GM19025 (cell line): ENCODE results near the gene GLT1D1.

ENCODE experiments used
- ATAC-seq: cut with Tn5 transposase; IDR thresholded peaks from one replicate; pipeline ENCODE4 v1.9.1; 2021; ENCODE audit warnings: mild to moderate bottlenecking, low read depth, moderate library complexity; ENCODE audit not compliant: unreplicated experiment

The GLT1D1 gene

DNA sequence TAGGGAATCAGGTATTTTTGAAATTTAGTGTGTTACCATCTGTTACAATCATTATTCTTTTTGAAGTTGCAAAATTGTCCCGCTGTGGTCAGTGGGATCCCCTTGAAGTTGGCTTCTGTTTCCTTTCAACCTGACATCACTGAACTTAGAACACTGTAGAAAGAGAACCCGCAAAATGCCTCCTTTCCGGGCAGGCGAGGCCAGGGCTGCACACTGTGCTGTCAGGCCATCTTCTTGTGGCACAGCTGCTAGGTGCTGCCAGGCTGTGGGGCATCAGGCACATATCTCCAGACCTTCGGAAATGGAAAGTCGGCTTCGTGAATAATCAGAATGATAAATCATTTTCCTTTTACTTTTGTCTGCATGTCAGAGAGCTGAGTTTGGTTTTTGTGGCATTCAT lies 103.5 kb downstream of the GLT1D1 start:
- no peak for ATAC-seq

DNA sequence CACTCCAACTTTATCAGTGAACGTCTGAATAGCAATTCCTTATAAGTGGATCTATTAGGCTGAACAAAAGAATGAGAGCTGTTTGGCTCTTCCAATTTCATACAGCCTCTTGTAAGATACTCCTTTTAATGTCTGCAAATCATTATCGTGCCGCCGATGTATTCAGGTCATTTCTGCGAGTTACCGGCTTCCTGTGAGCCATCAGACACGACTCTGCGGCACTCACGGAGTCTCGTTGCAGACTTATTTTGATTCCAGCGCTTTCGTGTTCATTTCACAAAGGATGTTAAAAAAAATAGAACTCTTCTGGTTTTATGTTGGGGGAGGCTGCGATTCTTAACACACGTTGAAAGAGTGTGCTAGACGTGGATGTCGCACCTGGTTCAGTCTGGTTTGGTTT lies 106.6 kb downstream of the GLT1D1 start:
- ATAC-seq: no peak

DNA sequence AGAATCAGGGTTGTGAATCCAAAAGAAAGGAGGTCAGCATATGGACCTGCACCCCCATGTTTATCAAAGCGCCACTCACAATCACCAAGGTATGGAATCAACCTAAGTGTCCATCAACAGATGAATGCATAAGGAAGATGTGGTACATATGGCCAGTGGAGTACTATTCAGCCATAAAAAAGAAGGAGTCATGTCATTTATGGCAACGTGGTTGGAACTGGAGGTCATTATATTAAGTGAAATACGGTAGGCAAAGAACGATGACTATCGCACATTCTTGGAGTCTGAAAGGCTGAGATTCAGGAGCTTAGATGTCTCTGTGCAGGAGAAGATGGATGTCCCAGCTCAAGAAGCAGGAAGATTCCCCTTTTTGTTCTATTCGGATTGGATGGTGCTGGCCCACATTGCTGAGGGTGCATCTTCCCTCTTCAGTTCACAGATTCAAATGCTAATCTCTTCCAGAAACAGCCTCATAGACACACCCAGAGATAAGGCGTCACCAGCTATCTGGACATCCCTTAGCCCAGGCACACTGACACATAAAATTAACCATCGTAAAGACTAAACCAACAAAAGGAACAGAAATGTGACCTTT lies 108.1 kb downstream of the GLT1D1 start:
- ATAC-seq: no peak

DNA sequence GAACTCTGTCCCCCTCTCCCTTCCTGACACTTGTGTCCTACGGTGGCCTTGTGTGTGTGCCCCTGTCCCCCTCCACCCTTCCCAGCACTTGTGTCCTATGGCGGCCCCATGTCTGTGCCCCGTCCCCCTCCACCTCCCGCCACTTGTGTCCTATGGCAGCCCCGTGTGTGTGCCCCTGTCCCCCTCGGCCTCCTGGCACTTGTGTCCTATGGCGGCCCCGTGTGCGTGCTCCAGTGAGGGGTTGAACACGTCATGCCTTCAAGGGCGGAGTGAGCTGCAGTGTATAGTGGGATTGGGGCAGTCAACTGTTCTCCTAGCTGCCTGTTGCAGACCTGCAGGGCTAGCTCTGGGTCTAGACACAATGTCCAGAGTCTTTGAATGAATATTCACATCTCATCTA lies 108.7 kb downstream of the GLT1D1 start:
- ATAC-seq: no peak

DNA sequence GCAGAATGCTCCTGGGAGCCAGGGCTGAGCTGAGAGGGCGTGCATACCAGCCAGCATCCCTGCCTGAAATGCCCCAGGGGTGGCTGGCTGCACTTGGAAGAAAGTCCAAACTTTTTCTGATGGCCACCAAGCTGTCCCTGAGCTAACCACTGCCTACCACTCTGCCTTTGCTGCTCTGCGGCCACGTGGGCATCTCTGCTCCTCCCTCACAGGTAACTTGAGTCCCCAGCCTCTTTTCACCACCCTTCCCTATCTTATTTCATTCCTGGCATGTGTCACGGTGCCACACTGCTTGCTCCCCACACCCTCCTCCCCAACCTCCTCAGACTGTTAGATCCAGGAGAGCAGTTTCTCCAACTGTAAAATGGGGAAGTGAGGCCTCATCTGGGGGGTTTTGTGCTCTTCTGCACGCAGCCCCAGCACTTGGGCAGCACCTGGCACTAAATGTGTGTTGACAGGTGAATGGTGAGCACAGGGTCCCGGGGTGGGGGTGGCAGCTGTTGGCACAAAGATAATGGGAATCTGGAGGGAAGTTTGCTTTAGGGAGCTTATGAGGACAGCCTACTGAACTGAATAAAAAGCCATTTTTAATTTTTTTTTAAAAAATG lies 113.0 kb downstream of the GLT1D1 start:
- no peak for ATAC-seq

DNA sequence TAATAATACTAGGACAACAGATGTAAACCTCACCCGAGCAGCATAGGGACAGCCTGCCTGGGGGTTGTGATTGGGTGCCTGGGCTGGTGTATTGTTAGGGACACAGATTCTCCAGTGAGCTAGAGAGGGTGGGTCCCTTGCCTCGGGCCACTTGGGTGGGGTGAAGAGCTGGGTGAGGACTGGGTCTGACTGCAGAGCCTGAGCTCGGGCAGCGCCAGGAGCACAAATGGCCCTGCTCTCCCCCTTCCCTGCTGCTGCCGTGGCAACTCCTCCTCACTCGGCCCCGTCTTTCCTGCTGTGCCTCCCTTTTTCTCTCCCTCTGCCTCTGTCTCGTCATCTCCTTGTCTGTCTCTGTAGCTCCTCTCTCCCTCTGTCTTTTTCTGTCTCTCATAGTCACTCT lies 115.4 kb downstream of the GLT1D1 start:
- no peak for ATAC-seq

DNA sequence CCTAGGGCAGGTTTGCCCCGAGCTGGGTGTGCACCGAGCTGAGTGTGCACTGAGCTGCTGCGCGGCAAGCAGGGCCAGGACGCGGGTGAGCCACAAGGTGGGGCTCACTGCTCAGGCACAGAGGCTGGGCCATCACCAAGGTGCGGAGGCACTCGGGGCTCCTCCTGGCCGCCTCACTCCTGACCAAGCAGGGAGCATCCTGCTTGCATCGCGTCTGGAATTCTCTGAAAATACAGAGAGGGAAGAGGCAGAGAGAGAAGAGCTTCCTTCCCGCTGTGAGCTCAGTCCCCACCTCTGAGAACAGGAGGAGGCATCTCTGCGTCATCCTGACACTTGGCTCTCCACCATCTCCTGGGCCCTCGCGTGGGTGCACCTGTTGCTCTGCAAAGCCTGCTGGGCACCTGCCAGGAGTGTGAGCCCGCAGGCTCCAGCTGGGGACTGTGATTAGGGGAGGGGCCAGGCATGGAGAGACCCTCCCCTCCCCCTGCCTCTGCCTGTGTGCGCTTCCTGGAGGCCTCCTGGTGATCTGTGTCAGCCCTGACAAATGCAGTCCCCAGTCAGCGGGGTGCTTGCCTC lies 116.3 kb downstream of the GLT1D1 start:
- ATAC-seq: no peak

DNA sequence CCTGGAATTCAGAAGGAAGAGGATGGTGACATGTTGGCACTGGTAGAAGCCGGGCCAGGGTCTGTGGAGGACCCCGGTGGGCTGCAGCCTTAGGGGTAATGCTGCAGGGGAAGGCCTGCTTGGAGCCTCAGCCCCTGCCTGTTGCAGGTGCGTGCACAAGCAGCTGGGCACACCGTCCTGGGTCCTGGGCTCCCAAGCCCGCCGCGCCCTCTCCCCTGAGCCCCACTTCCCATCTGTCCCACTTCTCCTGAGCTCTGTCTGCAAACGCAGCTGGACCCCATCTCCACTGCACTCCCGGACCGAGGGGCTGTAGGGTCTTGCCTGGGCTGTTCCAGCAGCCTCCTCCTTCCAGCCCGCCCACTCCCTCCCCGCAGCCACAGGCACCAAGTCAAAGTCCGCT lies 116.8 kb downstream of the GLT1D1 start:
- ATAC-seq: no peak

DNA sequence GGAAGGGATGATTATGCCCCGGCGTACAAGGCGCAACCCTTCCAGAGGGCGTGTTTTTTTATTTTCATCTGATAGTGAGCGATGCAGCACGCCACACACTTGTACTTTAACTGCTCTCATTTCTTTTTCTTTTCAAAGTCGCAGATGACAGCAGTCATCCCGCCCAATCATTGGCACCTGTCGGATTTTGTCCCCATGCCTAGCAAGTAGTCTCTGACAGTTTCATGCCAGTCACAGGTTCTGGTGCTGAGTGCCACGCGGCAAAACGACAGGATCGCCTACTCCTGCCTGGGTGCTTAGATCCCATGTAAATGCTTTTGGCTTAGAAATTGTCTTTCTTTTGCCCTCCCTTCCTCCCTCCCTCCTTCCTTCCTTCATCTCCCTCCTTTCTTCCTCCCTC lies 117.7 kb downstream of the GLT1D1 start:
- no peak for ATAC-seq

DNA sequence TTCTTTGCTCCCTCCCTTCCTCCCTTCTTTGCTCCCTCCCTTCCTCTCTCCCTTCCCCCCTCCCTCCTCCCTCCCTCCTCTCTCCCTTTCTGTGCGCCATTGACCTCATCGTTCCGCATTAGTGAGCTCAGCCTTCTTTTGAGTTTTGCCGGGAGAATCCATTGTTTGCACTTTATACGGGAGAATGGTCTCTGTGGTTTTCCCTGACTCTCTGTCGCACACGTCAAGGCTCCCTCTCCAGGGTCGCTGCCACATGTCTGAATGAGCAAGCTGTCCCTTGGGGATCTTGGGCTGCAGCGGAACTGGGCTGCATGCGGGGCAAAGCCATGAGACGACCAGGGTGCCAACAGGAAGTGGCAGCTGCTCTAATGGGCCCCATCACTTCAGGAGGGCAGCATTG lies 118.5 kb downstream of the GLT1D1 start:
- no peak for ATAC-seq

DNA sequence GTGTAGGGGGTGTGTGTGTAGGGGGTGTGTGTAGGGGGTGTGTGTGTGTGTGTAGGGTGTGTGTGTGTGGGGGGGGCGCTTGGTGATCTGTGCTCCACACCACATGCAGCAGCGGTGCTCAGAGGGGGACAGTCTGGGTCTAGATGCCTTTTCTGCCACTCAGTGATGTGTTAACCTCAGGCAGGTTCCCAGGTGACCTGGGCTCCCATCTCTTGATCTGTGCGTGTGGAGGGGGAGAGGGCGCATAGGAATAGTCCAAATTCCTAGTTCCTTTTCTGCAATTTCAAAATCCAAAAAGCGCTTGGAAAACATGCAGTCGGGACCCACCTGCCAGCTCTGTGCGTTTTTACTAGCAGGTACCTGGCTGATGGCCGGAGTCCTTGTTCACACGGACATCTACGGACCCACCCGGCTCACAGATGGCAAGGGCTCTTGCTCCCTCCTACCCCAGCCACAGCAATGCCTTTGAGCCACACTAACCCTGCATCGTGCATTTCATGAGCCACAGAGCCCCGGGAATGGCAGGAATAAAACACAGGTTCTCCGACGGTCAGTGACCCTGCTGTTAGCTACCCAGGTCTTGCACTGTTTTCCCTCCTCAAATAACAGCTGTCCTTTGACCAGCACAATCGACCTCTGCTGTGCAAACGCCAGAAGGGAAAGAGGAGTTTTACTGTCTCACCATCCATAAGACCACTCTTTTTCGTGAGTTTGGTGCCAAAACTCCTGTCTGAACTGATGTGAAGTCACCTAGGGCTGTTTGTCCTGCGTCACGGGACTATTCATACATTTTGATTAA lies 120.8 kb downstream of the GLT1D1 start:
- ATAC-seq: no peak

DNA sequence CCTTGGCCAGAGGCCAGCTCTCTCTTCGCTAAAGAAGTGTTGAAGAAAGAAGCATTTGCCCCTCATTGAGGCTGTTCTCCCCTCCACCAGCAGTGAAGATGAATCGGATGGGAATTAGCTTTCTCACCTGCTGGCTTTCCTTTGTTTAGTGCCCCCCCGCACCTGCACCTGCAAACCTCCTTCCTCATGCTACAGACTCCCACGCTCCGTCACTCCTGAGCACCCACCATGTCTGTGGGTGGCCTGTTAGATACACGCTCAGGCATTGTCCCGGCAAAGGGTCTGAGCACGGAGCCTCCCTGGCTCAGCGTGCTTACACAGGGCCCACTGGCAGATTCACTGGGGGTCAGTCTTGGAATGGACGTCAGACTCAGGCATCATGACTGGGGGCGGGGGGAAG lies 121.6 kb downstream of the GLT1D1 start:
- ATAC-seq: no peak

DNA sequence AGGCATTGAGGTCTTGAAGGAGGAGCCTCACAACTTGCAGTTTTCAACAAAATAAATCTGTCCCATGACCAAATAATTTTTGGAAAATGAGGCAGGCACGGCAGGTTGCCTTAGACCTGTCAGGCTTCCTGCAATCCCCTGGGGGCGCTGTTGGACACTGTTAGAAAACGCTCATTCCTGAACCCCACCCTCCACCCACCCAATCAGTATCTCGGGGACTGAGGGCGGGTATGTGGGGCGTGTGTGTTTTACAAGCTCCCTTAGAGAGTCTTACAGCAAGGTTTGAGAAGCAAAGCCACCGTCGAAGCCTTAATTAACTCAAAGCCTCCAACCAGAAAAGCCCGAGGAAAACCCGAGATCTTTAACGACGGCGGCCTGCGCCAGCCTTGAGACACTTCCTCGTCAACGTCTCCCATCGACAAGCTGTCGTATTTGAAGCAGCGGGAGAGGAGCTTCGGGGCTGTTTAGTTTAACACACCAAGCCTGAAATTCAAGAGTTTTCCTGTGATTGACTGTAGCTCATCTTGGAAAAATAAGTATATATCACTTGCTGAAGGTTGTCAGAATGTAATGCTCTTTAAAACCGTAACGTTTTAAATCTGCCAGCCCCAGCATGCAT lies 123.0 kb downstream of the GLT1D1 start:
- ATAC-seq: no peak

DNA sequence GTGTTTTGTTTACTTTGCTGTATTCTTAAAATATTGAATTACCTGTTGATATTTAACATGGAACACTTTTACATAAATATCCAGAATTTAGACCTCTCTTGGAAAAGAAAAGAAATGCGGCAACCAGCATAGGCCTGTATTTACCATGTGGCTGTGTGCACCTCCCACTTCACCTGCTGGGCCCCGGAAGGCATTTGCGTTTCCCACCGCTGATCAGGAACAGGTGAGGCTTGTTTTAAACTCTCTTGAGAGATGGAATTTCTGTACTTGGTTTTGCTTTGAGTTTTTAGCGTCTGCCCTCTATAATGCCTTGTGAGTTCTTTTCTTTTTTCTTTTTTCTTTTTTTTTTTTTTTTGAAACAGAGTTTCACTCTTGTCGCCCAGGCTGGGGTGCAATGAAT lies 124.2 kb downstream of the GLT1D1 start:
- no peak for ATAC-seq

DNA sequence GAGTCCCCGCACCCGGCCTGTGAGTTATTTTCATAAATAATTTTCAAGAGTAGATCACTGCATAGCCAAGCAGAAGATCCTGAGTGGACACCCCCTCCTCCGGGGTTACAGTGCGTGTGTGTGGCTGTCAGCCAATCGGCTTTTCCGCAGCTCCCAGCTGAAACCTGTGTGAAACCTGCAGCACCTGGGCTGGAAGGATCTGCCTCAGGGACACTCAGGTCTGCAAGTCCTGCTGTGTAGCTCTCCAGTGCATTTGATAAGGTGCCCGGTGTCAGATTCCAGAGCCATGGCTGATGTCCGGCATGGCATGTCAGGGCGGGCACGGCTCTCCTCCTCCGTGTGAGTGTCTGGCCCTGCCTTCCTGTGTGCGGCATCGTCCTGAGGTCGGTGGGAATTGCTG lies 124.8 kb downstream of the GLT1D1 start:
- no peak for ATAC-seq

DNA sequence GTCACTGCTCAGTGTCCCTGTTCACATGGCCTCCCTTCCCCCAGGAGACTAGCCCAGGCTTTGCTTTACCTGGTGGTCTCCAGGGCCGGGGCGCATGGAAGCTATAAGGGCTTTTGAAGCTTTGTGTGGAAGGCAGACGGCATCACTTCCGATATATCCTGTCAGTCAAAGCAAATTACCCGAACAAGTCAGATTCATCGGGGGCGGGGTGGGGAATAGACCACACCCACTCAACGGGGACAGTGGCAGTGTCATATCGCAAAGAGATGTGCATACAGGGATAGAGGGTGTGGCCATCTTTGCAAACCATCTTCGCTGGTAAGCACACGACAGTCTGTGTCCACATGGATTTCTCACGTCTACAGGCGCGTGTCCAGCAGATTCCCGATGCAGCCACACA lies 127.3 kb downstream of the GLT1D1 start:
- no peak for ATAC-seq

DNA sequence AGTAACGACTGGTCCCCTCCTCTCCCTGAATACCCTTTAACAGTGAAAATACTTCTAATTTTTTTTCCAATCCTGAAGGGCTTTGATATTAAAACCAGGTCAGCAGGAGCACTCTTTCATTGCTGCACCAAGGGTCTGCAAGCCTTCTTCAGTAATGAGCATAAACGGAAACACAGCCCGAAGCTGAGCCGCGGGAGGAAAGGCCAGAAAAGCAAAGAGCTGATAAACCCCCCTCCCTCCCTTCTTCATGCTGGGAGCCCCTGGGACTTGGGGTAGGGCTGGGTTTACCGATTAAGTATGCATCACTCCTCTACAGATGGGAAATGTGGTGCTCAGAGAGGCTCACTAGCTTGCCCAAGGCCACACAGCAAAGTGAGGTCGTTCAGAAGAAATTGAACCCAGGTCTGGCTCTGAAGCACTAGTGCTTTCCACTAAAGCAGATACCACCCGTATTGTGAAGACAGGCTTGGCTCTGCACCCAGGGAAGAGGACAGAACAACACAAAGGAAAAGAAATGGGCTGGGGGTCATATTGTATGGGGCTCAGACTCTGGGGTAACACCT lies 128.8 kb downstream of the GLT1D1 start:
- ATAC-seq: no peak

DNA sequence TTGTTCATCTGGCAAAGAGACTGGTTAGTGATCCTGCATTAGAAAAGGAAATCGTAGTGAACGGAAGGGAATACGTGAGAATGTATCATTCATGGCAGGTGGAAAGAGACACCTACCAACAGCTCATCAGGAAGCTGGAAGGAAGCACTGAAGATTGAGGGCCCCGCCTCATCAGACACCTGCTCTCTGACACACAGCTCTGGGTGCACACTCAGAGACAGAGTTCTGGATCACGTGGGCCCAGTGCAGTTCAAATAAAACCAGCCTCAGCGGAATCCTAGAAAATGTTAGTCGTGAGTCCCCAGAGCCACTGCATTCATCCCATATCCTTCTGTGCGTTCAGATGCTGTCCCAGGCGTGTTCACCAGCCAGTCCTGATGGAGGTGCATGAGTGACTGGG lies 129.7 kb downstream of the GLT1D1 start:
- no peak for ATAC-seq

DNA sequence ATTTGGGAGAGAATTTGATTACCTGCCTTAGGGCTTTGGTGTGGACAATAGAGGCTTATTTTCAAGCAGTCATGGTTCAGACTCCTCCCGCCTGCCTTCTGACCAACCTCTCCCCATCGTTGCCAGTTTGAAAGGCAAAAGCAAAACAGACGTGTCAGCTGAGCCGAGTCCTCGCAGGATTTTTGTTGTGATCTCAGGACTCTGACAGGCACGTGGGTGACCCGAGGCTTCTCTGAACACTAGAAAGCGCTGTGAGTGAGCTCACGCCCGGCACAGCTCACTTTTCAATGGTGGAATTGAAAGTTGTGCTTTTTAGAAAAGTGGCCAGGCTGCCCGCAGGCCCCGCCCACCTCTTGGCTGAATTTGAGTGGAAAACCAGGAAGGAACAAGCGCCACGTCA lies 130.1 kb downstream of the GLT1D1 start:
- no peak for ATAC-seq

DNA sequence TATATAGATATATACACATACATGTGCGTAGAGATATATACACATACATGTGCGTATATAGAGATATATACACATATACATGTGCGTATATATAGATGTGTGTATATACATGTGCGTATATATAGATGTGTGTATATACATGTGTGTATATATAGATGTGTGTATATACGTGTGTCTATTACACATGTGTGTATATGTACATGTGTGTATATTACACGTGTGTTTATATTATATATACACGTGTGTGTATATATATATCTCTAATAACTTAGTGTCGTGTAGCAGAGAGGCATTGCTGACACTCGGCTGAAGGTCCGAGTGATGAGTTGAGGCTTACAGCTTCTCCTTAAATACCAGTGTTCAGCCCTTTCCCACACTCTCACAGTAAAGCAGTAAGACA lies 133.7 kb downstream of the GLT1D1 start:
- no peak for ATAC-seq

DNA sequence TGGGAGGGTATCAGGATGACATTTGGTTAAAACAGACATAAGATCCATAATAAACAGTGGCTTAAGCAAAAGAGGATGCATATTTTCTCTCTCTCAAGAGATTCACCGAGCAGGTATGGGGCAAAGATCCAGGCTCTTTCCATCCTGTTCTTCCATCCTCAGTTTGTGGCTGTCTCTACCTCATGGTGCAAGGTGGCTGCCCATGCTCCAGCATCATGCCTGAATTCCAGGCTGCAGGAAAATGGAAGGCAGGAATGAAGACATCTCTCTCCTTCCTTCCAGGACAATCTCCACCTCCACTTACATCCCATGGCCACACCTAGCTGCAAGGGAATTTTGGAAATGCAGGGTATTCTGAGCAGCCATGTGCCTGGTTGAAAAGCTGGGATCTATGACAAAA lies 136.0 kb downstream of the GLT1D1 start:
- no peak for ATAC-seq
